22Rv1 (cell line): ENCODE measurements around the gene ELAVL1.

Experiments
- ZFX ChIP-seq: fragments of 450-650 bp; IDR thresholded peaks from 2 replicates; pipeline ENCODE4 v1.6.1; 2017; ENCODE audit warnings: antibody characterized with exemption, borderline replicate concordance
- TF ChIP-seq, protein P1 (sequence below): fragments of 450-650 bp; IDR thresholded peaks from 2 replicates; pipeline ENCODE4 v1.5.1; 2017; ENCODE audit warnings: mild to moderate bottlenecking

DNA sequence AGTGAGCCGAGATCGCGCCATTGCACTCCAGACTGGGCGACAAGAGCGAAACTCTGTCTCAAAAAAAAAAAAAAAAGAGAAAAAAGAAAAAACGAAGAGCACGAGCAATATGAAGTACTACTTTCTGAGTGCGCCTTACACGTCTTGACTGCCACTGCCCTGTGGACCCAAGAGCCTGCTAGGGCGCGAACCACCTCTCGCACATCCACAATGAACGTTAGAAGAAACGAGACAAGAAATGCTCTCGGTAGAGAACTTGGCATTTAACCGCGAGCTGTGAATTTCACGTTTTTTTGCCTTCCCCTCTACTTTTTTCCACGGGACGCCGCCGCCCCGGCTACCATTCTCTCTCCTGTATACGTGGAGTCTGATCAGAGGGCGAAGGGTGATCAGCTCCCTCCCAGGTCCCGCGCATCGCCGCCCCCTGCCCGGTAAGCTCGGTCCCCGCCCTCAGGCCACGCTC is 62.4 kb downstream of the ELAVL1 start:
- TF ChIP-seq, protein P1, sequence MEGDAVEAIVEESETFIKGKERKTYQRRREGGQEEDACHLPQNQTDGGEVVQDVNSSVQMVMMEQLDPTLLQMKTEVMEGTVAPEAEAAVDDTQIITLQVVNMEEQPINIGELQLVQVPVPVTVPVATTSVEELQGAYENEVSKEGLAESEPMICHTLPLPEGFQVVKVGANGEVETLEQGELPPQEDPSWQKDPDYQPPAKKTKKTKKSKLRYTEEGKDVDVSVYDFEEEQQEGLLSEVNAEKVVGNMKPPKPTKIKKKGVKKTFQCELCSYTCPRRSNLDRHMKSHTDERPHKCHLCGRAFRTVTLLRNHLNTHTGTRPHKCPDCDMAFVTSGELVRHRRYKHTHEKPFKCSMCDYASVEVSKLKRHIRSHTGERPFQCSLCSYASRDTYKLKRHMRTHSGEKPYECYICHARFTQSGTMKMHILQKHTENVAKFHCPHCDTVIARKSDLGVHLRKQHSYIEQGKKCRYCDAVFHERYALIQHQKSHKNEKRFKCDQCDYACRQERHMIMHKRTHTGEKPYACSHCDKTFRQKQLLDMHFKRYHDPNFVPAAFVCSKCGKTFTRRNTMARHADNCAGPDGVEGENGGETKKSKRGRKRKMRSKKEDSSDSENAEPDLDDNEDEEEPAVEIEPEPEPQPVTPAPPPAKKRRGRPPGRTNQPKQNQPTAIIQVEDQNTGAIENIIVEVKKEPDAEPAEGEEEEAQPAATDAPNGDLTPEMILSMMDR = no peak
- TF ChIP-seq ZFX = no peak
